ENCODE data around the gene TATDN3. TPM values are rescaled to one million over a fixed set of nuclear protein-coding genes. Genes with fewer than 3 reads are reported as not detected.
"Not testable (repeated sequence)": the region's sequence is repeated elsewhere in the genome, so short reads cannot be mapped to it uniquely, and the experiment has no call there.

TATDN3 gene
- total RNA-seq, 1 donor from 2014 or later: 17.6 TPM

- no peak for DNase-seq (ENCODE audit: low read depth)
Measured at GRCh38 chr1:212775241-212775640, 16.5 kb upstream of the TATDN3 start.

DNA sequence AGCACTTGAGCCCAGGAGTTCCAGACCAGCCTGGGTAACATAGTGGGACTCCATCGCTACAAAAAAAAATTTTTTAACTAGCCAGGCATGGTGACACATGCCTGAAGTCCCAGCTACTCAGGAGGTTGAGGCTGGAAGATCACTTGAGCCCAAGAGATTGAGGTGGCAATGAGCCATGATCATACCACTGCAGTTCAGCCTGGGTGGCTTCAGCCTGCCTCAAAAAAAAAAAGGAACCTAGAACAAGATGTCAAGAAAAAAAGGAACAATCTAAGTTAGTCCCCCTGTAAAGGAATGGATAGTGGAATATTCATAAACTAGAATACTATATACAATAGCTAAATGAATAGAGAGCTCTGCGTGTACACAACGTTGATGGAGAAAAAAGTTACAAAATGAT is 14.5 kb upstream of the TATDN3 start:
- DNase-seq (ENCODE audit: low read depth): no peak

GRCh38 chr1:212779086-212779485 is 12.6 kb upstream of the TATDN3 start:
- not testable (repeated sequence) for DNase-seq (ENCODE audit: low read depth)

- no peak for DNase-seq (ENCODE audit: low read depth)
Measured at GRCh38 chr1:212780759-212781158, 10.9 kb upstream of the TATDN3 start.

DNA sequence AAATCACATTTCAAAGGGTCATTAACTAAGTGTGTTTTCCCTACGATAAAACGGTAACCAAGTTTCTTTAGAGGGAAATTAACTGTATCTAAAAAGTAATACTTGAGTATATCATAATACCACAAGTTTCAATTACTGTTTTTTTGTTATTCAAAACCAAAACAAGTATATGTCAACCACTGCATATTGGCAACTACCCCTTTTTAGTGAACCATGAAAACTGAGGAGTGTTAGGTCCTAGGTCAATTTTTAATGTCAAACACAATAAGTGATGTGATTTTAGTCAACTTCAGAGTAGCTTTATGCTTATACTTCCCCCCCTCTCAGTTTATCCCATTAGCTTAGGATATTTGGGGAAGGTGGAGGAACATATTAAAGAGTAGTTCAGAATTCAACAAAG is 10.5 kb upstream of the TATDN3 start:
- DNase-seq (ENCODE audit: low read depth): no peak

- DNase-seq (ENCODE audit: low read depth): peak; percentile 67
Measured at GRCh38 chr1:212782422-212783154, 9.1 kb upstream of the TATDN3 start.

DNA sequence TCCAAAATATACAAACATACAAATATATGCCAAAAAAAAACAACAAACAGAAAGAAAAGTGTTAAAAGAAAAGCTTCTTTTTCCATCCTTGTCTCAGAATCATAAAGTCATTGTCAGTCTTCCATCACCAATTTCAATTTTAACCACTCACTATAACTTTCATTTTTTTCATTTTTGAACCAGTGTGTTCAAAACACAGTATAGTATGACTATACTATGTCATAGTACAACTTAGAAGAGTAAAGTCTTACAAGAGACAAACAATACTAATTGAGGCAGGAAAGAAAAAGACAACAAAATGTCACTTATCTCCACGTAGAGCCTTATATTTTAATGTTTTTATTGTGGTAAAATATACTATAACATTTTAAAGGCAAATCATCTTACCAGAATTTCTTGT is 7.7 kb upstream of the TATDN3 start:
- DNase-seq (ENCODE audit: low read depth): no peak

- DNase-seq (ENCODE audit: low read depth): no peak
Measured at GRCh38 chr1:212785871-212786270, 5.8 kb upstream of the TATDN3 start.

GRCh38 chr1:212791261-212791675 is 426 bp upstream of the TATDN3 start:
- peak; percentile 47 for DNase-seq (ENCODE audit: low read depth)

DNA sequence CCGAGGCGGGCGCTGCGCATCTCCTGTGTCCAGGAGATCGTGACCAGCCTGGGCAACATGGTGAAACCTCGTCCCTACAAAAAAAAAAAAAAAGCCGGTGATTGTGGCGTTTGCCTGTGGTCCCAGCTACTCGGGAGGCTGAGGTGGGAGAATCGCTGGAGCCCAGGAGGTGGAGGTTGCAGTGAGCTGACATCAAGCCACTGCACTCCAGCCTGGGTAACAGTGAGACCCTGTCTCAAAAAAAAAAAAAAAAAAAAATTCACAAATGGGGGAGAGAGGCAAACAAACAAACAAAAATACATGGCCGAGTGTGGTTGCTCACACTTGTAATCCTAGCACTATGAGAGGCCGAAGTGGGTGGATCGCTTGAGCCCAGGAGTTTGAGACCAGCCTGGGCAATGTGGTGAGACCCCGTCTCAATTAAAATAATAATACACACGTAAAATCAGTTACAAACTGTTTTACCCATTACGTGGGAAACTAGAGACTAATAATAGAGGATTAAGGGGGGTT is 758 bp downstream of the TATDN3 start:
- DNase-seq (ENCODE audit: low read depth): no peak

DNA sequence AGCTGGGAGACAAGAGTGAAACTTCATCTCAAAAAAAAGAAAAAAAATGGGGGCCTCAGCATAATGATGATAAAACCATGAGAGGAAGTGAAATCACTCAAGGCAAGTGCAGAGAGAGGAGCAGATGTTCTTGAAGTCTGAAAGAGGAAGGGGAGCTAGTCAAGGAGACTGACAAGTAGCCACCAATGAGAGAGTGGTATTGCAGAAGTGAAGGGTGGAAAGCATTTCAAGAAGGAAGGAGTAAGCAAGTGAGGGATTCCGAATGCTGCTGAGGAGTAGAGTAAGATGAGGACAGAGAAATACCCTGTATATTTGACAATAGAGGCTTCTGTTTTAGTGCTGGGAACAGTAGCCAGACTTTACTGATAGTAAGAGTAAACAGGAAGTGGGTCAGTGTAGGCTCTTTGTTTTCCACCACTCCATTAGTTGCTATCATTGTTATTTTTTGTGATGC is 2.9 kb downstream of the TATDN3 start:
- DNase-seq (ENCODE audit: low read depth): no peak

- no peak for DNase-seq (ENCODE audit: low read depth)
Measured at GRCh38 chr1:212797681-212798080, 6.0 kb downstream of the TATDN3 start.

GRCh38 chr1:212805767-212806166 is 14.1 kb downstream of the TATDN3 start:
- DNase-seq (ENCODE audit: low read depth): no peak

DNA sequence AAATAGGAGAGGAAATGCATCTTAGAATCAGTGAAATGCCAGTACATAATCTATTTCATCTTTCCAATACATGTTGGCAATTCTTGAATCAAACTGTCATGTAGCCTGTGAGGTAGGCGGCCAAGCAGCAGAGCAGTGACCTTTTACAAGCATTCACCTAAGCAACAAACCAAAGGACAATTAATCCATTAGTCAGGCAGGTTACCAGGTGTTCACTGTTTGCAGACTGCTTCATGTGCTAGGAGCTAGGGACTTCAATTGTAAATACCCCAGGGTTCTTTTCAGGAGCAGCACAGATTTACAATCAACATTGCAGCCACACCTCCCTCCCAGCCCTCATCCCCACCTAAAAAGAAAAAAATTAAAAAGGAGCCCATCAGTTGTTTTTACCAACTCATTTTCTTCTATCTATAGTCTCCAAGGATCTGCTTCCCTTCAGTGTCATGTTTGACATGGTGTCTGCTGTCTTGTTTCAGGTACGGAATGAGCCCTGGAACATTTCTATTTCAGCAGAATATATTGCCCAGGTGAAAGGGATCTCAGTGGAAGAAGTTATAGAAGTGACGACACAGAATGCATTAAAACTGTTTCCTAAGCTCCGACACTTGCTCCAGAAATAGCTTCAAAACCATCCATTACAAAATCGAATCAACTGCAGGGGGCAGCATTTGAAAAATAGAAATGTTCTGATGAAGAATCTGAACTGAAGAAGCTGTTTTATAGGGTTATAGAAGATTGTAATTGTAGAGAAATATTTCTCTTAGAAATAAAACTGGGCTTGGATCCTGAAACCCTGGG is 23.0 kb downstream of the TATDN3 start:
- peak; percentile 34 for DNase-seq (ENCODE audit: low read depth)

DNA sequence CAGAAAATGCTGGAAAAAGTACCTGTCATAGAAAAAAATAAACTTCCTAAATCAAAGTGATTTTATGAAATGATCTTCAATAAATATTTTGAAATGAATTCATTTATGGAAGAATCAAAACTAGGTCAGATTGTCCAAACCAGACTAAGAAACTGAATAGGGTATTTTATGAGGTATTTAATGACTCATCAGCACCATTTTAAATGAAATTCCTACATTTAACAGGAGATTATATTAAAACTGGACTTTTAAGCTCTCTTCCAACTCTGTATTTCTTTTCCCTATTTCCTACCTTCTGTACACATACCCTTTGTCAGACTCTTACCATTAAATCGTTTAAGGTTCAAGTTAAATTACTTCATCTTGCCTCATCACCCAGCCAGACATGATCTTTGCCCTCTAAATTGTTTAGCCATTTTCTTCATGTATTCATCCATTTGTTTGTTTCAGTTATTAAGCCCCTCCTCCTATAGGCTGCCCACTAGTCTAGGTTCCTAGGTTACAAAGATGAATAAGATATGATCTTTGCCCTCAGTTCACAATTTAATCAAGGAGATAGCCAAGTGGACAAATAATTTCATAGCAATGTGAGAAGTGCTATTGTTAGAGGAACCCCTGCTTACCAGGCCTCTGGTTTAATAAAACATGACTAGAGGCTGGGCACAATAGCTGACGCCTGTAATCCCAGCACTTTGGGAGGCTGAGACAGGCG is 25.0 kb downstream of the TATDN3 start:
- DNase-seq (ENCODE audit: low read depth): no peak

DNA sequence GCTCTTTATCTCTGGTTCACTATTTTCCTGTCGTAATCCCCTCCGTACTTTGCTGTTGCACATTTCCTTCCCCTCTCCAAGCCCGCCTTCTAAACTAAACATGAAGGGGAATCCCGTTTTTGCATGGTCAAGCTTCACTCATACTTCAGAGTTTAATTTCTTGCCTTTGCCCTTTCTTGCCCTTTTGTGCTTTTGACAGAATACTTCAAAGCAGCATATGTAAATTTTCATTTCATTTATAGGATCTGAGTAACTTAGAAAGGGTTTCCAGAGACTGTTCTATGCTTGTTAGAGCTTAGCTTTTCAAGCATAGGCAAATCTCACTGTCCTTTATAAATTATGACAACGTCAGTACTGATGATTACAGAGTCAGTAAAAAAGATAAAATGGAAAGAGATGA is 28.0 kb downstream of the TATDN3 start:
- no peak for DNase-seq (ENCODE audit: low read depth)

DNA sequence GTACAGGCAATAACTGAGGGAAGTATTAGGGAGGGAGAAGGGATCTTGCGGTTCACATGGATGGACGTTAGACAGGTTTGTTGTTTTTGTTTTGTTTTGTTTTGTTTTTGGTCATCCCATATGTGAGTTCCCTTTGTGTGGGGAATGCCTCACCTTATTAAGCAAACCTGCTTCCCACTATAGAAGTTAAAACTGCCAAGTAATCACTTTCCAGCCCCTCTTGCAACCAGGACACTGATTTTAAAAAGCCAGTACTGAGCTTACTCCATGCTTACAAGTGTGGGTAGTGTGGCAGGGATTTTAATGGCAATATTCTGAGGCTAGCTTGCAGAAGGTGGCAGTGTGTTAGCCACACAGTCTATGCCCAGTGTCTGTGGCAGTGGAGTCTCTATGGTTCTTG is 29.3 kb downstream of the TATDN3 start:
- no peak for DNase-seq (ENCODE audit: low read depth)

DNA sequence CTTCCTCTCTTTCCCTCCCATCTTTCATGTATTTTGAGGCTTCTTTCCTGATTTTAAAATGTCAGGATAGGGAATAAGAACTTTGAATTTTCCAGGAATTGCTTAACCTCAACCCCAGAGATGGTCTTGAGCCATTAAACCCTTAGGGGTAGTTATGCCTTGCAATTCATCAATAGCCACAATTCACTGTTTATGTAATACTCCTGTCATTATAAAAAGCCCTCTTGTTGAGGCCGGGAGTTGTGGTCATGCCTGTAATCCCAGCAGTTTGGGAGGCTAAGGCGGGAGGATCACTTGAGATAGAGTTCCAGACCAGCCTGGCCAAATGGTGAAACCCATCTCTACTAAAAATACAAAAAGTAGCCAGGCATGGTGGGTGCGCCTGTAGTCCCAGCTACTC is 31.3 kb downstream of the TATDN3 start:
- no peak for DNase-seq (ENCODE audit: low read depth)

- DNase-seq (ENCODE audit: low read depth): no peak
Measured at GRCh38 chr1:212824201-212824600, 32.5 kb downstream of the TATDN3 start.

DNA sequence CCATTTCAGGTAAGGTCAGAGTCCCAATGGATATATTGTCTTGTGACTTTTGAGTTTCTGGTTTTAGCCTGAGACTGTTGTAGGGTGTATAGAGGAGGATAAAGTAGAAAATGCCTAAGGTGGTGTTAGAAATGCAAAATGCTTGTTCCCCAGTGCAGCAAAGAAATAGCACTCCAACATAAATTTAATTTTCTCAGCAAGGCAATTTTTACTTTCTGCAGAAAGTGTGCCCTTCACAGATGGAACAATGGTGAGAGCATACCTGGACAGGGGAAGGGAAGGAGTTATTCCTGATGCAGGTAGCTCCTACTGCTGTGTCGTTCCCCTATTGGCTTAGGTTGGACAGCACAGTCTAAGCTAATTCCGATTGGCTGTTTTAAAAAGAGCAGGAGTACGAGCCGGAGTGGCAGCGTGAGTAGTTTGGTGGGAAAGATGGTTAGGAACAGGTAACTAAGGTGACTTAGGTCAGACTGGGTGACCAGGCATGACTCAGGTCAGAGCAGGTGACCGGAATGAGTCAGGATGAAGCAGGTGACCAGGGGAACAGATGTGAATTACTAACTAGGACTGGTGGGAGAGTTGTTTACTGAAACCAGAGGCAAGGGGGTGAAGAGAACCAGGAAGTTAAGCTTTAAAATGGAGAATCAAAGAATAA is 34.2 kb downstream of the TATDN3 start:
- no peak for DNase-seq (ENCODE audit: low read depth)

DNA sequence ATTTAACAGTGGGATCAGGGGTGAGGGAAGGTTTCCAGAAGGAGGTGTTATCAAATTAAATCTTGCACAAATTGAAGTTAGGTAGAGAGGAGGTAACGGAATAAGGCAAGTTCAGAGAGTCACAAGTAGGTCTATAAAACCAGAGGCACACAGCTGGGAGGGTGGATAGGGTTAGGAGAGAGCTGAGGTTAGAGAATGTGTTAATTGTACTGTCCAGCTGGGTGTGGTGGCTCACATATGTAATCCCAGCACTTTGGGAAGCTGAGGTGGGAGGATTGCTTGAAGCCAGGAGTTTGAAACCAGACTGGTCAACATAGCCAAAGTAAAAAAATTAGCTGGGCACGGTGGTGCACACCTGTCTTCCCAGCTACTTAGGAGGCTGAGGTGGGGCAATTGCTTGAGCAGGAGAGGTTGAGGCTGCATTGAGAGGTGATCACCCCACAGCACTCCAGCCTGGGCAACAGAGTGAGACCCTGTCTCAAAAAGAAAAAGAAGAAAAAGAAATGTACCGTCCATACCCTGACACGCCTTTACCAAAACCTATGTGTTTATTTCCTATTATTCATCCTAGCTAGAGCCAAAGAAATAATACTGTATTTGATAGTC is 35.6 kb downstream of the TATDN3 start:
- no peak for DNase-seq (ENCODE audit: low read depth)

Measured in renal cortical epithelial cell (primary cell).